ENCODE data around the gene AUTS2.

Gene AUTS2

DNA sequence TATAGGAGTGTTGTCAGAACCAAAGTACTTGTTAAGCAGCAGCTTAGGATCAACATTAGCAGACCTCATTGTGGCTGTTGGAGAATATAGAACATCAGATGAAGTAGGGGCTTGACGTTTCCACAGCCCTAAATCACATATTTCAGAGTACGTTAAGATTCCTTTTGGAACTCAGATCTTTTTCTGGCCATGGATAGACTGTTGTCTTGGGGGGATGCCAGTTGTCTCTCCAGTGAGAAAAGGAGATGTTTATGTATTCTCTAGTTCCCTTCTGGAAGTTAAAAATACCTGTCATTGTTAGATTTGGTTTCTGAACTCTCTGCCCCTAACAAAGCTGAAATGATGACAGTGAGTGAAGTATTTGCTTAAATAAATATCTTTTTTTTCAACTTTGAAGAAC, 191.3 kb downstream of the AUTS2 start:
- no peak for DNase-seq (ENCODE audit: low spot score)

DNA sequence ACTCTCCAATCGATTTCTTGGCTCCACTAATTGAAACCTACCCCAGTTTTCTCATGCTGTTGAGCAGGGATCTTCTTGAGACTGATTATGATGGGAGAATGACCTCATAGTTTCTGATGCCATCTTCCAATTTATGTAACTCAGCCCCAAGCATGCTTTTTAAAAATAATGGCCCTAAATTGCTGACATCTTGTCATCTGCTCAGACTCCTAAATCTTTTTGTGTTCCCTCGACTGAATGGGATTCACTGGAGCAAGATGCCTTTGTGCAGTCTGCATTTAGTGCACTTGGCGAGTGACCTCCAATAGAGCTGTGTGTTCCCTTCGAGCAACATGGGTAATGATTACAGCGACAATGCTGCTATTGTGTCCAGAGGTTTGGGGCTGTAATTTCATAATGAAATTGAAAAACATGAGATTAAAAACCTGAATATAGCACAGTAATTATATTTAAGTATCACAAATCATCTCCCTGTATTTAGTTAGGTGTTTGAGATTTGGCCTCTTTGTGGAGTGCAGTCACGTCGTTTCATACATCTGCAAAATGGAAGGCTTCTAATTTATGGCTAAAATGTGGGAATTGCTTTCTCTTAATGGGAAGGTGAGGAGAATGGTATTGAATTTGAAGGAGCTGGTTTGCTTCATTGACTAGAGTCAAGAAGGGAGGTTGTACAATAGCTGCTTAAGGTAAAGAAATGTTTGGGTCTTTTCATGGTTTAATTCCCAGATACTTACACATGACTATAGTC, 192.9 kb downstream of the AUTS2 start:
- DNase-seq (ENCODE audit: low spot score): no peak

DNA sequence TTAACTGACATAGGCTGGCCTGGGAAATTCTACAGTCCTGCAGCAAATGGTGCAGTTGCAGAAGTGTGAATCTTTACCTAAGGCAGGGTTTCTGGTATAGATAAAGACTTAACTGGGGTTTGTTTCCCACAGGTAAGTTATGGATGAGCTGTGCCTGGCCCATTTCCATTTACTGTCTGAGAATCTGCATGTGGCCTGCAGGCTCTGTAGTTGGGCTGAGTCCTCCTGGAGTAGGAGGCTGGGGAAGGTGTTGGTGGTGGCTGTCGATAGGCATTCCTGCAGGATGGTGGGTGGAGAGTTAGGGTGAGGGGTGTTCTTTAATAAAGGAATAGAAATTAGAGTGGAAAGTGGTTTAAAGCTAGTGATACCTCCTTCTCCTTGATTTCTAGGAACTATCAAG, 193.5 kb downstream of the AUTS2 start:
- DNase-seq (ENCODE audit: low spot score): no peak

DNA sequence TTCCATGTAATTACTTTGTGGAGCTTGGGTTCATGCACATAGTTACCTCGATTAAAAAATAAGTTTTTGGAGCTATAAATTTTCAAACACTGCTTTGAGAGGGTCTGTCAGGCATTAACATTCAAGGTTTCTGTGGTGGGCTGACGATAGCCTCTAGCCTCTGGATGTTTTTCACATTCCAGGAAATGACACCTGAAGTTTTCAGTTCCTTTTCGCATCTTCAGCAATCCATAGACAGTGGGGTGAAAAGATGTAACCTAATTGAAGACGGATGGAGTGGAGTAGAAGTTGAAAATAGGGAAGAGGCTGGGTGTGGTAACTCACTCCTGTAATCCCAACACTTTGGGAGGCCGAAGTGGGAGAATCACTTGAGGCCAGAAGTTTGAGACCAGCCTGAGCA, 197.7 kb downstream of the AUTS2 start:
- DNase-seq (ENCODE audit: low spot score): no peak

DNA sequence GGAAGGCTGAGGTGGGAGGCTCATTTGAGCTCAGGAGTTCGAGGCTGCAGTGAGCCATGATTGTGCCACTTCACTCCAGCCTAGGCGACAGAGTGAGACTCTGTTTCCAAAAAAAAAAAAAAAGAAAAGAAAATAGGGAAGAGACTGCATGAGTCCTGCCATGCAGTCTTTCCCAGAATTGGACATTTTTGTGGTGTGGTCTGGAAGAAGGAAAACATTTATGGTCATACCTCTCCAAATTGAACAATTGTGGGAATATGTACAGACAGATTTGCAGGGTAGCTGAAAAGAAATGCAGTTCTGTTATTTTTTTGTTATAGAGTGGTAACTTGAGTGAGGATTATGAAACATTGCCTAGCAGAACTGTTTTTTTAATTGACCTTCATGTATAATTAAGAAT, 198.1 kb downstream of the AUTS2 start:
- no peak for DNase-seq (ENCODE audit: low spot score)

DNA sequence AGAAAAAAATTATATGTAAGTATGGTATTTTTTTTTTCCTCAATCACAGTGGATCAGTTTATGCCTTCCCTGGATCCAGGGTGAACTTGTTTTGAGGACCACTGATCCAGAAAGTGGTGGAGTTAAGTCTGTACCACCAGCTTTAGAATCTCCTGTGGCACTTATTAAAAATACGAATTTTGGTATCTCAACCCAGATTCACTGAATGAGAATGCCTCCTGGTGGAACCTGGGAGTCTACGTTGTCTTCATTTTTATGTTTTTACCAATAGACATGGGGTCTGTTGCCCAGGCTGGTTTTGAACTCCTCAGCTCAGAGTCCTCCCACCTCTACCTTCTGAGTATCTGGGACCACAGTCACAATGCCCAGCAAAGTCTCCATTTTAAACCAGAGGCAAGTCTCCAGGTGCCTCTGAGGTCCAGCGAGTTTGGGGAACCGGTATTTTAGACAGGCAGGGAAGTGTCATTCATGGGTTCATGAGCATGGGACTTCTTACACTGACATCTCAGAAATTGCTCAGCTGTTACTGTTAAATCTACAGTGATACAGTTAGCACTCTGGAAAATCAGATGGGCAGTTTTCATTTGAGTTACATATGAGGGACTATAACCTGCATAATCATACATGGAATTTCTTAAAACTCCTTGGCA, 200.9 kb downstream of the AUTS2 start:
- no peak for DNase-seq (ENCODE audit: low spot score)

DNA sequence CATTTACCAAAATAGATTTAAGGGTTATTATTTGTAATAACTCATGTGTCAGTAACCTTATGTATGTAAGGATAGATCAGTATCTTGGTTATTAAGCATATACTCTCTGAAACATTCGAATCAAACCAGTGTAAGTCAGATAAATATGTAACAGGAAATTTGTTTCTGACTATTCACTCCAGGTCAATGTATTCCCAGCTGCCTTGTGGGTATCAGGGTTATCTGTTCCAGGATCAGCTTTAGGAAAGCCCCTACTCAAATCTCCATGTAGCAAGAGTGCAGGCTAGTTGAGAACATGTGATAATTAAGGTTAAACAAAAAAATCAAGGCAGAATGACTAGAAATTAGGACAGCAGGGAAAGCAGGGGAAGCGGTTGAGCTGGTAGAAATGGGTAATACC, 201.7 kb downstream of the AUTS2 start:
- DNase-seq (ENCODE audit: low spot score): no peak

- DNase-seq (ENCODE audit: low spot score): no peak
Observed at GRCh38 chr7:69800495-69800894, 202.2 kb downstream of the AUTS2 start.

DNA sequence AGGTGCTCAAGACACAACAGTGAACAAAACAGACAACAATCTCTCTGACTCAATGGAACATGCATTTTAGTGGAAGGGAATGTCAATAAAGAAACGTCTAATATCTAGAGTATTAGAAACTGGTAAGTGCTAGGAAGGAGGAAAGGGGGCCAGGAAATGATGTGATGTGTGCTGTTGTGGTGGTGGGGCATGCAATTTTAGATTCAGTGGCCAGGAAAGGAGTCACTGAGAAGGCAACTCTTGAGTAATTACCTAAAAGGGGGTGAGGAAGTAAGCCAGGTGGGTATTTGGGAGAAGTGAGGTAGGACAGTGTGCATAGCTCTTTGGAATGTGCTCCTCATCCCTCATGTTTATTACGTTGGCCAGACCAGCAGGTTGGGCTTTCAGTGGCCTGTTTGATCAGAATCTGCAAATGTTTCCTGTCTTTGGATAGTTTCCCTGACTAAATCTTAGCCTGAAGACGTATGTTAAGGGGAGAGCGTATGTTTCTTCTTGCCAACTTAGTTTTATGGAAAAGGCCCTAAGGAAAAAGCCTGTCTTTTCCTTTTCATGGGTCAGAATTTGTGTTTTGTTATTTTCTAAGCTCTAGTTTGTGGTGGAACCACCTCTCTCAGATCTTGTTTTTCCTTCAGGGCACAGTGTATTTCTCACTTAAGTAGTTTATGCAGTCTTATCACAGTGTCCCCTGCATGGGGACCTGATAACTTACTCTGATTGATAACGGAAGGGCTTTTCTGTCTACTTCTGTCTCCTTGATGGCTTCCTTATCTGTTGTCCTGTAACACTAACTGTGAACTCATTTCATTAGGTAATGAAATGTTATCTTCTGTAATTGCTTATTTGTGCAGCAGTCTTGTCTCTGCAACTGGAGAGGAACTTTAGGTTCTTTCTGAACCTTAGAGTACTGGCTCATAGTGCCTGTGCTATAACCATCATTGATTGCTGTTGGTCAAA, 203.7 kb downstream of the AUTS2 start:
- DNase-seq (ENCODE audit: low spot score): no peak

DNA sequence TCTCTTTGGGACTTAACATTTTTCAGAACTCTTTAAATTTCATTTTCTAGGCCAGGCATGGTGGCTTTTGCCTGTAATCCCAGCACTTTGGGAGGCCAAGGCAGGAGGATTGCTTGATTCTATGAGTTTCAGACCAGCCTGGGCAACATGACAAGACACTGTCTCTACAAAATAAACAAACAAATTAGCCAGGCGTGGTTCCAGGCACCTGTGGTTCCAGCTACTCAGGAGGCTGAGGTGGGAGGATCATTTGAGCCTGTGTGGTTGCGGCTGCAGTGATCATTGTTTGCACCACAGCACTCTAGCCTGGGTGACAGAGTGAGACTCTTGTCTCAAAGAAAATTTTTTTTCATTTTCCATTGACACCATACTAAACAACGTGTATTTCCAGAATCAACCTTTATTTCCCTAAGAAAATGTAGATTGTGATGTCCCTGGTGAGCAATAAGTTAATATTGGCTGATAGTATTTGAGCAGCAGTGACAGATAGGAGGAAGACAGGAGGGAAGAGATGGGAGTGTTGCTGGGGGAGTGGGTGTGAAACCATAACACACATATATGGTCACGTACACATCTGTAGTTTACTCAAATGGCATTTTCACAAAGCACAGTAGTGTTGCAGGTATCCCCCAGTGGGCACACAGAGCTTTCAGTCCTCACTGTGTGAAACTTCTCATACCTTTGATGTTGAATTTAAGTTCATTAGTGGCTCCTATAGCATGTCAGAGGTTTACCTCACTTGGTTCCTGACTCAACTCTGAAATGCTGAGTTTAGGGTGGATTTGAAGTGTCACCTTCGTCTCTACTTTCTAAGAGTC, 205.6 kb downstream of the AUTS2 start:
- no peak for DNase-seq (ENCODE audit: low spot score)

- no peak for DNase-seq (ENCODE audit: low spot score)
Observed at GRCh38 chr7:69804962-69805361, 206.7 kb downstream of the AUTS2 start.

DNA sequence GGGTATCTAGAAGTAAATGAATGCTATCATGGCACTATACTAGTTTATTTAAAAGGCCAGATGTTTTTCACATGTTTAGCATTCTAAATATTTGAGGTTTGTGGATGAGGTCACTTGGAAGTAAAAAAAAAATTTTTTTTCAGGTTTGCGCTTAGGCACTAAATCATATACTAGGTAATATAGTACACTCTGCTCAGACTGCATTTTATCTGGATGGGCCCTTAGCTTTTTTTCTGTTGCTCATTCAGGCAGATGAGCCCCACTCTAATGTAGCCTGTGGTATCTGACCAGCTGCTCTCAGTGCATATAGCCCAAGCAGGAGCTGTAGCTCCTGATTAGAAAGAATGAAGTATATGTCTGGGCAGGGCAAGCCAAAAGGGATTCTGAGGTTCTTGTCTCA, 210.1 kb downstream of the AUTS2 start:
- DNase-seq (ENCODE audit: low spot score): no peak

DNA sequence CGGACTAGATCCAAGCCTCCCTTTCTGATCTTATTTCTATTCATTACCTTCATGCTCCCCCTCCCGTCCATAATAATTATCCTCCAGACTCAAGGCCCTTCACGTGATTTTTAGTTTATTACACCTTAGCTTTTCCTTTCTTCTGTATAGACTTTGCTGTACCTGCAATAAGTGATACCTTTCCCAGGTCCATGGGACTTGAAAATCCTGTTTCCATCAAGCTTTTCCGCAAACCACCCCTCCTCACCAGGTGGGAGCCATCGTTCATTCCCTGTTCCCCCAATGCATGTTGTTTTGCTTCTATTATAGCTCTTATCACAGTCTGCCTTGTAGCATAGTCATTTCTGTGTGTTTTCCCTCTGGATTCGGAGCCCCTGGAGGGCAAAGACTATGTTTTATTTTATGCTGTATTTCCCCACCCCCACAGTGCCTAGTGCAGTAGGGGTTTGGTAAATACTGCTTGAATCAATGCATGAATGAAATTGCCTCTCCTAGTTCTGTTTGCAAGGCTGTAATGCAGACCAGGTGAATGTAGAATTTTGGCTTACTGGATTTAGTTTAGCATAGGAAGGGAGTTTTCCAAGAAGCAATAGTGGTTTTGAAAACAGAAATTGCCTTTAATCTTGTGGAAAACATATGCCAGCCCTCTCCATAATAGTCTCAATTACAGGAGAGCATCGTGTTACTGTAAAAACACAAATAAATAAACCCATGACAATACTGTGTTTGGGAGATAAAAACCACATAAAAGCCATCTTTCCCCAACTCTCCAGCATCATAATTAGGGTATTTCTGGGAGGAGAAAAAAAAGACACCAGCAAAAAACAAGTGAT, 213.4 kb downstream of the AUTS2 start:
- no peak for DNase-seq (ENCODE audit: low spot score)

GRCh38 chr7:69812756-69813155, 214.5 kb downstream of the AUTS2 start:
- no peak for DNase-seq (ENCODE audit: low spot score)

DNA sequence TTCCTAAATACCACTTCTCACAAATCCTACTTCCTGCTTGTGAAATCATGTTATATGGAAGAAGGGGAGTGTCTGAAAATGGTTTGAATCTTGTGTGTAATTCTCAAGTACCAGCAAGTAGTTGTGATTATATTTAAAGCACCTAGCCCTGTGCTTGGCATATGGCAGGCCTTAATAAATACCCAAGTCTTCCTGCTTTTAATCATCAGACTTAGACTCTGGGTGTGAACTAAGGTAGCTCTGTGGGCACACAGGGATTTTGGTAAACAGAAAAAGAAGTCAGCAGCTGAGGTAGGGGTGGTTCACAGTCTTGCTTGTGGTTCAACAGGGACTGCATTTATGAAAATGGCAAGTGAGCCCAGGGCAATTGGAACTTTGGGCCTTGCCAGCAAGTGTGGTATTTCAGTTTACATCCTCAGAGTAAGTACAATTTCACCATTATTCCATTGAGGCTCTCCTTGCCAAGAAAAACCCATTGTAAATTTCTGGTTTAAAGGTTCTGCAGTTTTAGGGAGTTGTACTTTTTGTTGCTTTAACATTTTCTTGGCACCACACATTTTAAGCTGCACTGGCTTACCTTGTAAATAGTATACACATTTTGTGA, 215.5 kb downstream of the AUTS2 start:
- no peak for DNase-seq (ENCODE audit: low spot score)

- DNase-seq (ENCODE audit: low spot score): no peak
Observed at GRCh38 chr7:69814421-69814962, 216.2 kb downstream of the AUTS2 start.

DNA sequence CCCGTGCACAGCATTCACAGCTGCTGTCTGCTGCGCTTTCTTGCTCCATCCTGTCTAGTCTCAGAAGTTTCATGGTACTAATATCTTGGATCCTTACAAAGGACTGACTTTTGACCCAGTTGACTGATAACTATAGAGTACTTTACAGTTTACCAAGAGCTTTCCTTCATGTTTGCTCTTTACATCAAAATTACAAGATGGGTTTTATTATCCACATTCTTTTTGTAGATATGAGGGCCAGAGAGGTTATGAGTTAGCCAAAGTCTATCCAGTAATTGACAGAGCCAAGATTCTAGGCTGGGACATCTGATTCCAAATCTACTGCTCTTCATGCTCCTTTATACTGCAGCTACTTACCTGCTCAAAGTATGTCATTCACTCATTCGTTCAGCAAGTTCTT, 218.2 kb downstream of the AUTS2 start:
- no peak for DNase-seq (ENCODE audit: low spot score)

GRCh38 chr7:69817121-69817520, 218.8 kb downstream of the AUTS2 start:
- no peak for DNase-seq (ENCODE audit: low spot score)

DNA sequence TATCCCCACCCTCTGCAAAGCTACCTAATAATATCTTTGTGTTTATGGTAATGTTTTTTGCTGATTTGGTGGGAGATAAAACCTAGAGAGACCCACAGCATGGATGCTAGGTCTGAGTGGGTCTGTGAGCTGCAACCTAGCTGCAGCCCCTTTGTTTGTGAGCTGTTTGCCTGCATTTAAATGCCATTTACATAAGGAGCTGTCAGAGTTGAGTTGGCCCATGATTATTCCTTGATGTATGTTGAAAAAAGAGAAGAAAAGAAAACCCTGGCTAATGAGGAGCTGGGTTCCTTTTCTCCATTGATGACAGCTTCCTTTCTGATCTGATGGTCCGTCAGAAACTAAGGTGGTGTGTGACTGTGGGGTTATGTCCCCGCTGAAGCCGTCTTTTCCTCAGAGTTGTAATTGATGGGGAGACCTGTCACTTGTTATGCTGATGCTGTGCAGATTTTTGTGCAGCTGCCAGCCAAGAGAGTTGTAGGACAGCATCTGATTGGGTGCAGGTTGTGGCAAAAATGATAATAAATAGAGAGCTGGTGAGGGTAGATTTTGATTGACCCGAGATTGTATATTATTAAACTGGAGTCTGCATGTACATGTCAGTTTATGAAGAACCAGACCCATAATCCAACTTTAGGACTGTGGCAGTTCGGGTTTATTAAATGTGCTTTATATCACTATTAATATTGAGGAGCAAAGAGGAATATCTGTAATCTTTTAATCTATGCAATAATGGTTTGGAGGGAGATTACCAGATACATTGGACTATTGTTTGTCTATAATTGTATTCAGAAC, 219.8 kb downstream of the AUTS2 start:
- no peak for DNase-seq (ENCODE audit: low spot score)

All from germinal center (tissue), 1 donor.